Endothelial cell of umbilical vein (primary cell): ENCODE data around the gene POLRMT. TPM values are rescaled to one million over a fixed set of nuclear protein-coding genes. Genes with fewer than 3 reads are reported as not detected.

Source experiments
- BruUV-seq: library from RNA; stranded (reverse); fragments of 400-500 nt; replicated peaks from 2 replicates; lab custom pipeline; 2021; lab: Mats Ljungman, UMichigan
- CTCF ChIA-PET: fragments of 300-600, 350-600 bp; sonication (Branson Sonifier 250); formaldehyde crosslinking; loops from one replicate; lab custom pipeline; 2021; ENCODE audit warnings: antibody characterized with exemption, inconsistent platforms; lab: Charles Lee
- POLR2A ChIA-PET: fragments of 300-600, 350-600 bp; sonication (Branson Sonifier 250); formaldehyde crosslinking; loops from one replicate; lab custom pipeline; 2021; ENCODE audit warnings: antibody characterized with exemption, inconsistent platforms; lab: Charles Lee
- DNase-seq: peaks from one replicate; pipeline ENCODE4 v3.0.0-alpha.2; 2011; ENCODE audit warnings: low read depth, low spot score
- FAIRE-seq: peaks from 2 replicates; lab custom pipeline; 2011; peaks lifted over from hg19 to GRCh38; lab: Jason Lieb, UNC
- H2AFZ ChIP-seq: 2 replicates; pipeline ENCODE4 v1.6.0; 2012; ENCODE audit warnings: low read depth, low read length, control low read depth, inconsistent platforms
- H3K27ac ChIP-seq: 2 replicates; pipeline ENCODE4 v1.5.1; 2011; ENCODE audit warnings: low read depth, mild to moderate bottlenecking, control low read depth, low read length, moderate library complexity; ENCODE audit not compliant: insufficient read depth
- H3K27me3 ChIP-seq, 2 experiments: 2 replicates each; pipeline versions ENCODE4 v1.6.0 to v1.6.1; 2011; ENCODE audit warnings: low read length in 2 of 2, mixed read lengths in 1 of 2; ENCODE audit not compliant: control insufficient read depth in 2 of 2, insufficient read depth in 2 of 2
- H3K36me3 ChIP-seq, 2 experiments: 2 replicates in 1 of 2; 3 replicates in 1 of 2; pipeline ENCODE4 v1.5.1; 2011; ENCODE audit warnings: low read length in 2 of 2, mild to moderate bottlenecking in 1 of 2, moderate library complexity in 1 of 2; ENCODE audit not compliant: control insufficient read depth in 2 of 2, insufficient read depth in 2 of 2; ENCODE audit errors: extremely low read depth in 1 of 2
- H3K4me1 ChIP-seq: 3 replicates; pipeline ENCODE4 v1.5.1; 2011; ENCODE audit warnings: mild to moderate bottlenecking, low read length; ENCODE audit not compliant: control insufficient read depth, insufficient read depth; ENCODE audit errors: extremely low read depth
- H3K4me2 ChIP-seq: 2 replicates; pipeline ENCODE4 v1.6.1; 2011; ENCODE audit warnings: low read length, control low read depth, mixed read lengths; ENCODE audit not compliant: insufficient read depth
- H3K4me3 ChIP-seq, 3 experiments: fragments of 200-600 bp in 1 of 3; sonication (generic), shearing (Covaris generic) in 1 of 3; replicated peaks in 1 of 3; 2 replicates each; pipeline ENCODE4 v1.5.1; 2011 to 2016; ENCODE audit warnings: control low read depth in 3 of 3, low read length in 3 of 3, mild to moderate bottlenecking in 2 of 3, inconsistent platforms in 1 of 3, low read depth in 1 of 3, moderate library complexity in 1 of 3; ENCODE audit not compliant: insufficient read depth in 1 of 3
- H3K79me2 ChIP-seq: 2 replicates; pipeline ENCODE4 v1.6.0; 2012; ENCODE audit warnings: low read length, inconsistent platforms; ENCODE audit not compliant: control insufficient read depth, insufficient read depth
- H3K9ac ChIP-seq: replicated peaks from 2 replicates; pipeline ENCODE3; 2011; ENCODE audit warnings: low read length, control low read depth; ENCODE audit not compliant: insufficient read depth; ENCODE audit errors: extremely low read depth
- H3K9me1 ChIP-seq: replicated peaks from 3 replicates; pipeline ENCODE4 v1.6.0; 2011; ENCODE audit warnings: mild to moderate bottlenecking, low read length; ENCODE audit not compliant: control insufficient read depth, insufficient read depth; ENCODE audit errors: extremely low read depth
- H3K9me3 ChIP-seq: replicated peaks from 2 replicates; pipeline ENCODE4 v1.5.1; 2012; ENCODE audit warnings: low read length, inconsistent platforms; ENCODE audit not compliant: control insufficient read depth, insufficient read depth
- H4K20me1 ChIP-seq: replicated peaks from 2 replicates; pipeline ENCODE3; 2011; ENCODE audit warnings: mild to moderate bottlenecking, low read length; ENCODE audit not compliant: control insufficient read depth, insufficient read depth; ENCODE audit errors: extremely low read depth
- EZH2 ChIP-seq: IDR thresholded peaks from 2 replicates; pipeline ENCODE4 v1.6.1; 2012; ENCODE audit warnings: borderline replicate concordance, low read depth, mild to moderate bottlenecking, moderate library complexity, low read length, inconsistent platforms; ENCODE audit not compliant: severe bottlenecking
- FOS ChIP-seq: IDR thresholded peaks from 2 replicates; pipeline ENCODE4 v1.6.1; 2011; ENCODE audit warnings: mild to moderate bottlenecking, low read length, moderate library complexity, borderline replicate concordance; ENCODE audit not compliant: insufficient read depth
- GATA2 ChIP-seq: IDR thresholded peaks from 2 replicates; pipeline ENCODE4 v1.7.0; 2011; ENCODE audit warnings: low read depth, mild to moderate bottlenecking, moderate library complexity, mixed read lengths, low read length; ENCODE audit not compliant: insufficient read length, insufficient read depth
- MYC ChIP-seq: IDR thresholded peaks from one replicate; pipeline ENCODE4 v1.6.1; 2011; ENCODE audit warnings: mild to moderate bottlenecking, low read depth, low read length
- POLR2A ChIP-seq: IDR thresholded peaks from 2 replicates; pipeline ENCODE4 v1.6.1; 2012; ENCODE audit warnings: low read depth, mild to moderate bottlenecking, control low read depth, low read length
- POLR2AphosphoS5 ChIP-seq: IDR thresholded peaks from 2 replicates; pipeline ENCODE4 v1.6.1; 2012; ENCODE audit warnings: low read depth, mild to moderate bottlenecking, control low read depth, low read length, moderate library complexity; ENCODE audit not compliant: insufficient read depth
- dilution Hi-C: fragments of 300-500 bp; cut with MboI; formaldehyde crosslinking; loops from one replicate; pipeline ENCODE4 v1.15.0; 2019; ENCODE audit warnings: low sequenced_read_pairs; ENCODE audit not compliant: extremely low pct_ligation_motif_present
- intact Hi-C: fragments of 100-400 bp; cut with micrococcal nuclease; formaldehyde crosslinking; loops from one replicate; pipeline ENCODE4 v1.10.0; 2022
- polyA plus RNA-seq, 4 experiments: library from polyadenylated mRNA; depleted of rRNA in 3 of 4; stranded (reverse) in 3 of 4; unstranded in 1 of 4; fragments of >200 nt; gene quantifications; 2 replicates each; pipeline versions ENCODE4 v1.2.1 to v1.2.3, GENCODE V29; 2011 to 2012; ENCODE audit warnings: missing spikeins in 1 of 4
- total RNA-seq: library from RNA; stranded (reverse); gene quantifications from 2 replicates; pipeline ENCODE4 v1.2.3, GENCODE V29; 2021
- TF ChIP-seq, protein P1 (sequence below): IDR thresholded peaks from 2 replicates; pipeline ENCODE4 v1.6.1; 2011; ENCODE audit not compliant: insufficient read depth, insufficient read length
- TF ChIP-seq, protein P2 (sequence below), 2 donors: IDR thresholded peaks; 1 replicate in 1 of 2; 2 replicates in 1 of 2; pipeline ENCODE4 v1.5.1; 2011; ENCODE audit warnings: low read length in 2 of 2, mild to moderate bottlenecking in 2 of 2, moderate library complexity in 2 of 2, control low read depth in 1 of 2, inconsistent platforms in 1 of 2, low read depth in 1 of 2; ENCODE audit not compliant: insufficient read depth in 1 of 2; ENCODE audit errors: extremely low read depth in 1 of 2

Gene POLRMT
- total and polyA plus RNA-seq, 2 donors (not counting 3 experiments of a cell fraction or from before 2014, with no cell fraction given) = 38.9 to 50.6 TPM

DNA sequence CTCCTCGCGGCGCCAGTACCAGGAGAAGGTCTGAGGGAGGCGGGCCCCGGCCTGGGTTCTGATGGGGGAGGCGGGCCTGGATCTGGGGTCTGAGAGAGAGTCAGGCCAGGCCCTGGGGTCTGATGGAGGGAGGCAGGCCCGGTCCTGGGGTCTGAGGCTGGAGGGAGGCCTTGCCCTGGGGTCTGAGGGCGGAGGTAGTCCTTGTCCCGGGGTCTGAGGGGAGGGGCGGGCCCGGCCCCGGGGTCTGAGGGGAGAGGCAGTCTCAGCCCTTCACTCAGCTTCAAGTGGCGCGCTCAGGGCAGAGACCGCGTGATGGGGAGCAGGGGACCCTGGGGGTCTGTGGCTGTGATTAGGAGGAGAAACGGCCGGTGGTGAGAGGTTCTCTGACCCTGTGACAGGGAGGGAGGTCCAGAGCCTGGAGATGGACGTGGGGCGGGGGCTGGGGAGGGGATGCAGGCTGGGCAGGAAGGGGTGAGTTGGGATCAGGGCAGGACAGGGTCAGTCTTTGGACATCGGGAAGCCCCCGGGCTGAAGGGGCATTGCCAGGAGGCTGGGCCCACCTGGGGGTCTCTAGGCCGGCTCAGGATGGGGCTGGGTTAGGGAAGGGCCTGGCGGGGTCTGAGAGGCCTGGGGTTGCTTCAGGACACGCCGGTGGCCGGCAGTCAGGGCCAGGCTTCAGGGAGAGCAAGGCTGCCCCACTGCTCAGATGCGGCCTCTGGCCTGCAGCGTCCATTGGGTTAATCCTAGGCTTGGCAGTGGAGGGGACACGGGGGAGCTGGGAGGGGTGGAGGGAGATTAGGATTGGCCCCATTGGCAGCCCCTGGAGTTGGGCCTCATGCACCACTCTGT, 25.0 kb downstream of the POLRMT start:
- dilution Hi-C loops = no loop called here
- BruUV-seq = no TSS peak
- intact Hi-C loops = no loop called here

More for the DNA sequence above, 25.0 kb downstream of the POLRMT start:
- FAIRE-seq (no peak), DNase-seq (no peak)
- no peak for TF ChIP-seq POLR2A
- no peak for TF ChIP-seq FOS
- no peak for TF ChIP-seq POLR2AphosphoS5
- TF ChIP-seq MYC = no peak
- no peak for TF ChIP-seq GATA2
- TF ChIP-seq, protein P1, sequence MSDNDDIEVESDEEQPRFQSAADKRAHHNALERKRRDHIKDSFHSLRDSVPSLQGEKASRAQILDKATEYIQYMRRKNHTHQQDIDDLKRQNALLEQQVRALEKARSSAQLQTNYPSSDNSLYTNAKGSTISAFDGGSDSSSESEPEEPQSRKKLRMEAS = no peak
- no peak for TF ChIP-seq EZH2
- TF ChIP-seq, protein P2, sequence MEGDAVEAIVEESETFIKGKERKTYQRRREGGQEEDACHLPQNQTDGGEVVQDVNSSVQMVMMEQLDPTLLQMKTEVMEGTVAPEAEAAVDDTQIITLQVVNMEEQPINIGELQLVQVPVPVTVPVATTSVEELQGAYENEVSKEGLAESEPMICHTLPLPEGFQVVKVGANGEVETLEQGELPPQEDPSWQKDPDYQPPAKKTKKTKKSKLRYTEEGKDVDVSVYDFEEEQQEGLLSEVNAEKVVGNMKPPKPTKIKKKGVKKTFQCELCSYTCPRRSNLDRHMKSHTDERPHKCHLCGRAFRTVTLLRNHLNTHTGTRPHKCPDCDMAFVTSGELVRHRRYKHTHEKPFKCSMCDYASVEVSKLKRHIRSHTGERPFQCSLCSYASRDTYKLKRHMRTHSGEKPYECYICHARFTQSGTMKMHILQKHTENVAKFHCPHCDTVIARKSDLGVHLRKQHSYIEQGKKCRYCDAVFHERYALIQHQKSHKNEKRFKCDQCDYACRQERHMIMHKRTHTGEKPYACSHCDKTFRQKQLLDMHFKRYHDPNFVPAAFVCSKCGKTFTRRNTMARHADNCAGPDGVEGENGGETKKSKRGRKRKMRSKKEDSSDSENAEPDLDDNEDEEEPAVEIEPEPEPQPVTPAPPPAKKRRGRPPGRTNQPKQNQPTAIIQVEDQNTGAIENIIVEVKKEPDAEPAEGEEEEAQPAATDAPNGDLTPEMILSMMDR (IDR thresholded peaks at IDR 0.05; ENCODE audit: extremely low read depth in 1 of 2, insufficient read depth in 1 of 2, low read depth in 1 of 2, low read length in 2 of 2) = no peak
- H3K4me1 ChIP-seq = peaks cover 8% of the 10 kb centered on the region
- H3K9me1 ChIP-seq = no peaks in the 10 kb centered on the region
- H2AFZ ChIP-seq = no peak overlapping the region
- no peaks in the 10 kb centered on the region for H3K36me3 ChIP-seq
- no peak overlapping the region for H3K4me2 ChIP-seq
- H3K79me2 ChIP-seq = no peaks in the 10 kb centered on the region
- H4K20me1 ChIP-seq = no peaks in the 10 kb centered on the region
- no peak overlapping the region for H3K9ac ChIP-seq
- H3K27ac ChIP-seq = no peak overlapping the region
- ChIA-PET POLR2A (no interaction called here), CTCF (interaction anchor here (1.6 kb wide), 1 partner anchor 24 kb away, joined by 6 read pairs; no protein-coding TSS in a partner anchor)
- no peaks in the 10 kb centered on the region for H3K27me3 ChIP-seq
- H3K4me3 ChIP-seq = no peak overlapping the region
- no peaks in the 10 kb centered on the region for H3K9me3 ChIP-seq
